Activated CD8-positive, alpha-beta T cell treated with anti-CD3 and anti-CD28 coated beads for 36 hours (primary cell): ENCODE data around the gene PCTP. TPM values are rescaled to one million over a fixed set of nuclear protein-coding genes. Genes with fewer than 3 reads are reported as not detected.

ENCODE experiments used
- ATAC-seq: fragments of 200-7000 bp; cut with Tn5 transposase; one replicate; pipeline ENCODE4 v1.10.0; 2021; ENCODE audit warnings: mild to moderate bottlenecking, moderate library complexity
- CTCF ChIA-PET: fragments of 350-600 bp; sonication (Branson Sonifier 250); formaldehyde crosslinking; loops from one replicate; lab custom pipeline; 2021; ENCODE audit warnings: antibody characterized with exemption; lab: Charles Lee
- POLR2A ChIA-PET: fragments of 350-600 bp; sonication (Branson Sonifier 250); formaldehyde crosslinking; loops from one replicate; lab custom pipeline; 2021; ENCODE audit warnings: antibody characterized with exemption; lab: Charles Lee
- DNase-seq: peaks from one replicate; pipeline ENCODE4 v3.0.0-alpha.2; 2020
- H3K27ac Mint-ChIP-seq: one replicate; pipeline ENCODE4 v1.8.0; 2021; ENCODE audit warnings: mild to moderate bottlenecking, mixed read lengths
- H3K27me3 Mint-ChIP-seq: one replicate; pipeline ENCODE4 v1.8.0; 2021; ENCODE audit warnings: mixed read lengths
- H3K36me3 Mint-ChIP-seq: one replicate; pipeline ENCODE4 v1.8.0; 2021; ENCODE audit warnings: low read depth, mixed read lengths
- H3K4me1 Mint-ChIP-seq: one replicate; pipeline ENCODE4 v1.8.0; 2021; ENCODE audit warnings: low read depth, mixed read lengths
- H3K4me3 Mint-ChIP-seq: one replicate; pipeline ENCODE4 v1.8.0; 2021; ENCODE audit warnings: mild to moderate bottlenecking, moderate library complexity, mixed read lengths
- H3K9me3 Mint-ChIP-seq: one replicate; pipeline ENCODE4 v1.8.0; 2021; ENCODE audit warnings: mixed read lengths
- intact Hi-C: fragments of 100-400 bp; cut with micrococcal nuclease; formaldehyde crosslinking; loops from one replicate; pipeline ENCODE4 v1.10.0; 2022
- total RNA-seq, 2 experiments: library from RNA; stranded (reverse); gene quantifications; one replicate each; pipeline ENCODE4 v1.2.3, GENCODE V29; 2021
- TF ChIP-seq, protein P1 (sequence below): fragments of 200-600 bp; IDR thresholded peaks from one replicate; pipeline ENCODE4 v1.8.0; 2022; ENCODE audit warnings: antibody characterized with exemption, mild to moderate bottlenecking

PCTP gene
- total RNA-seq, 2 experiments from 2014 or later: 6.6 to 7.7 TPM

DNA sequence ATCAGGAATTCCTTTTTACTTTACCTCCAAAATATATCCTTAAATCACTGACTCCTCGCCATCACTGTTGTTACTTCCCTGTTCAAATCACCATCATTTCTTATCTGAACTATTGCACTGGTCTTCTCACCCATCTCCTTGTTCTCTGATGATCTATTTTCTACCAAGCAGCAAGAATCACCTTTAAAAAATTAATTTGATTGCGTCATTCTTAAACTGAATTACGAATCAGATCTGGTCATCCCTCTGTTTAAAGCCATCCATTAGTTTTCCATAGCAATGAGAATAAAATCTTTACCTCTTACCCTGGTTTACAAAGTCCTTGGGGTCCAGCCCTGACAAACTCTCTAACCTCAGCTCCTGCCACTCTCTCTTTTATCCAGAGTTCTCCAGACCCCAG lies 14.6 kb downstream of the PCTP start:
- ChIA-PET CTCF (no interaction called here), POLR2A (no interaction called here)
- H3K9me3 Mint-ChIP-seq: no peaks in the 10 kb centered on the region
- ATAC-seq (no peak), DNase-seq (no peak)
- H3K27ac Mint-ChIP-seq: no peak overlapping the region
- TF ChIP-seq, protein P1, sequence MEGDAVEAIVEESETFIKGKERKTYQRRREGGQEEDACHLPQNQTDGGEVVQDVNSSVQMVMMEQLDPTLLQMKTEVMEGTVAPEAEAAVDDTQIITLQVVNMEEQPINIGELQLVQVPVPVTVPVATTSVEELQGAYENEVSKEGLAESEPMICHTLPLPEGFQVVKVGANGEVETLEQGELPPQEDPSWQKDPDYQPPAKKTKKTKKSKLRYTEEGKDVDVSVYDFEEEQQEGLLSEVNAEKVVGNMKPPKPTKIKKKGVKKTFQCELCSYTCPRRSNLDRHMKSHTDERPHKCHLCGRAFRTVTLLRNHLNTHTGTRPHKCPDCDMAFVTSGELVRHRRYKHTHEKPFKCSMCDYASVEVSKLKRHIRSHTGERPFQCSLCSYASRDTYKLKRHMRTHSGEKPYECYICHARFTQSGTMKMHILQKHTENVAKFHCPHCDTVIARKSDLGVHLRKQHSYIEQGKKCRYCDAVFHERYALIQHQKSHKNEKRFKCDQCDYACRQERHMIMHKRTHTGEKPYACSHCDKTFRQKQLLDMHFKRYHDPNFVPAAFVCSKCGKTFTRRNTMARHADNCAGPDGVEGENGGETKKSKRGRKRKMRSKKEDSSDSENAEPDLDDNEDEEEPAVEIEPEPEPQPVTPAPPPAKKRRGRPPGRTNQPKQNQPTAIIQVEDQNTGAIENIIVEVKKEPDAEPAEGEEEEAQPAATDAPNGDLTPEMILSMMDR: no peak
- H3K27me3 Mint-ChIP-seq: no peaks in the 10 kb centered on the region
- no peak overlapping the region for H3K4me3 Mint-ChIP-seq
- H3K4me1 Mint-ChIP-seq: no peaks in the 10 kb centered on the region
- no peaks in the 10 kb centered on the region for H3K36me3 Mint-ChIP-seq
- intact Hi-C loops: no loop called here

DNA sequence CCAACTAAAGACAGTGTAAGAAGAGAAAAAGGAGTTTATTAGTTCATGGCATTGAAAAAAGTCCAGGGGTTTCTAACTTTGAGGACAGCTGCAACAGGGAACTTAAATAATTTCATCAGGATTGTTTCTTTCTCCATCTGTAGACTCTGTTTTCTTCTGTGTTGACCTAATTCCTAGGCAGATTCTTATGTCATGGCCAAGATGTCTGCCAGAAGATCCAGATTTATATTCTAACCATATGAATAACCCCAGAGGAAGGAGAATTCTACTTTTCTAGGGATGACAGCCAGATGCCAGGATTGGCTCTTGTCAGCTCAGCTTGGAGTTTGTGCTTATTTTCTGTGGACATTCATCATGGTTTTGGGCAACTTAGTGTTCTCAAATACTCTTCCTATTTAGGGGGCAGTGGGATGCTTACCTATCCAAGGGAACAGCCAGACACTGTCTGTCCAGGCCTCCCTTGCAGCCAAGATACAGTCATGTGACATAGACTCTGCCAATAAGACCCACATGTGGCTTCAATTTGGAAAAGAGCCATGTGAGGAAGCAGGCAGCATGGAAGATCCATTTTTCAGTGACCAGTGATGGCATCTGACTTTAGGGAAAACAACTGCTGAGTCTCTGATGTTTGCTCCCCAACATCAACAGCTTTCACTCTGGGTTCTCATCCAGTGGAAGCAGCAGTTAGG lies 18.2 kb downstream of the PCTP start:
- Mint-ChIP-seq H3K9me3 (no peaks in the 10 kb centered on the region), H3K36me3 (no peaks in the 10 kb centered on the region), H3K27ac (no peak overlapping the region), H3K4me3 (no peak overlapping the region), H3K4me1 (no peaks in the 10 kb centered on the region), H3K27me3 (no peaks in the 10 kb centered on the region)
- ChIA-PET POLR2A (no interaction called here), CTCF (interaction anchor here (0.9 to 6.6 kb wide), 8 partner anchors 8 to 245 kb away, joined by 3 to 41 read pairs (median 4); partner anchors contain the start of gene PCTP)
- ATAC-seq (no peak), DNase-seq (no peak)
- intact Hi-C loops: no loop called here
- TF ChIP-seq, protein P1: no peak

DNA sequence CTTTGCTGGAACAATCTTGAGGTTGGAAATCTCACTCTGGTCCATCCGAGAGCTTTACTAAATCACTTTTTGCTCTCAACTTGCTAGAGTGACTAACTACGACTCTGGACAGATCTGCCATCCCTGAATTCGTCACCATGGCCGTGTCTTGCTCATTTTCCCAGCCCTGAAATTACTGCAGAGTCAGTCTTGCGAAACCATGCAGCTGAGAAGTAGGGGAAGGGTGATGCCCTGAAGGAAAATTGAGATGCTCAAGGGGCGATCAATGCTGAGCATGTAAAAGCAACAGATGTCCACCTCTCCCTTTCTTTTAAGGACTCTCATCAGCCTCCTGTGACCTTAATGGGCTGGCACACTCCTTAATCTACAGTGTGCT lies 18.8 kb downstream of the PCTP start:
- ChIA-PET POLR2A (no interaction called here), CTCF (interaction anchor here (0.9 to 6.6 kb wide), 10 partner anchors 8 to 246 kb away, joined by 3 to 41 read pairs (median 4); partner anchors contain the start of gene PCTP)
- TF ChIP-seq, protein P1: no peak
- ATAC-seq (no peak), DNase-seq (no peak)
- H3K4me1 Mint-ChIP-seq: no peaks in the 10 kb centered on the region
- H3K9me3 Mint-ChIP-seq: no peaks in the 10 kb centered on the region
- no peak overlapping the region for H3K27ac Mint-ChIP-seq
- H3K27me3 Mint-ChIP-seq: no peaks in the 10 kb centered on the region
- no peaks in the 10 kb centered on the region for H3K36me3 Mint-ChIP-seq
- intact Hi-C loops: no loop called here
- H3K4me3 Mint-ChIP-seq: no peak overlapping the region

DNA sequence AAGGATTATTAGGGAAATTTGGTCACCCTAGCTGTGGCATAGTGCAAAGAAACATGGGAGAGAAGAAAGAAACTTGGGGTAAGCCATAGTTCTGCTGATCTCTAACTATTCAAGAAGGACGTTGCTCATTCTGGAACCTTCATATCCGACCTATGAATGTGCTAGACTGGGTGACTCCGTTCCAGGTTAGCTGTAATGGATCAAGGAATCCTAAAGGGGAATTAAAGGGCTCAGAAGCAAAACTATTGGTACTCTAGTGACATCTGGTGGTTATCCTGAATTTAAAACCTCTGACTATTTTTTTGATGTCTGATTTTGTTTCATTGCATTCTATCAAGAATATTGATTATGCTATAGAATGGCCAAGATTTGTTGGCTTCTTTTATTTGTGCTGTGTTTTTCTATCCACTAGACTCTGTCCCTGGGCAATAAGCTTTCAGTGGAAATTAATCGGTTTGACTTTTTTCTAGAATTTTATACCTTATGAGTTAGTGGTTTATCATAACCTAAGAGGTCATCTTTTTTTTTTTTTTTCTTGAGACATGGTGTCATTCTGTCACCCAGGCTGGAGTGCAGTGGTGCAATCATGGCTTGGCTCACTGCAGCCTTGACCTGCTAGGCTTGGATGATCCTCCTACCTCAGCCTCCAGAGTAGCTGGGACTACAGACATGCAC lies 19.5 kb downstream of the PCTP start:
- no peaks in the 10 kb centered on the region for H3K36me3 Mint-ChIP-seq
- no peaks in the 10 kb centered on the region for H3K27me3 Mint-ChIP-seq
- H3K4me1 Mint-ChIP-seq: no peaks in the 10 kb centered on the region
- DNase-seq (no peak), ATAC-seq (no peak)
- no peak overlapping the region for H3K4me3 Mint-ChIP-seq
- no peak overlapping the region for H3K27ac Mint-ChIP-seq
- TF ChIP-seq, protein P1: peak; percentile 60
- no peaks in the 10 kb centered on the region for H3K9me3 Mint-ChIP-seq
- intact Hi-C loops: loop anchor here (5.0 kb wide), 1 partner anchor 243 kb away; no protein-coding TSS in a partner anchor
- POLR2A ChIA-PET: no interaction called here
- CTCF ChIA-PET: interaction anchor here (0.9 to 6.6 kb wide), 15 partner anchors 11 to 246 kb away, joined by 3 to 41 read pairs (median 4); partner anchors contain the start of gene PCTP

DNA sequence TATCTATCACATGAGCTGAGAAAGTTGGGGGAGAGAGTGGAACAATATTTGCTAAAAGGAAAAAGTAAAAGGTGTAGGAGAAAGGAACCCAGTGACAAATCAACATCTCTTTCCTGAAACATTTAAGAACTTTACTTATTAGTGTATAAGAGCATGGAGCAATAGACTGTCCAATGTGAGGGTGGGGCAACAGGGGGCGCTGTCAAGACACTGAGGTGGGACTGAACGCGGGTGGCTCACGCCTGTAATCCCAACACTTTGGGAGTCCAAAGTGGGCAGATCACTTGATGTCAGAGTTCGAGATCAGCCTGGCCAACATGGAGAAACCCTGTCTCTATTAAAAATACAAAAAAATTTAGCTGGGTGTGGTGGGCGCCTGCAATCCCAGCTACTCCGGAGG lies 21.2 kb downstream of the PCTP start:
- Mint-ChIP-seq H3K27me3 (no peaks in the 10 kb centered on the region), H3K36me3 (peaks cover 7% of the 10 kb centered on the region), H3K9me3 (no peaks in the 10 kb centered on the region), H3K4me3 (no peak overlapping the region), H3K4me1 (no peaks in the 10 kb centered on the region), H3K27ac (no peak overlapping the region)
- ATAC-seq: no peak
- intact Hi-C loops: loop anchor here (5.0 kb wide), 1 partner anchor 245 kb away; no protein-coding TSS in a partner anchor
- TF ChIP-seq, protein P1: no peak
- ChIA-PET CTCF (interaction anchor here (0.9 to 6.6 kb wide), 7 partner anchors 9 to 246 kb away, joined by 3 to 41 read pairs (median 4); no protein-coding TSS in a partner anchor), POLR2A (no interaction called here)
- DNase-seq: no peak
